Naive B cell (primary cell): Measurements from ENCODE around the gene DENND5B. TPM values are rescaled to one million over a fixed set of nuclear protein-coding genes. Genes with fewer than 3 reads are reported as not detected.
"Not testable (repeated sequence)": the region's sequence is repeated elsewhere in the genome, so short reads cannot be mapped to it uniquely, and the experiment has no call there.

Experiments used
- ATAC-seq, 2 donors: fragments of 150-1000 bp; cut with Tn5 transposase; 2 replicates each; pipeline ENCODE4 v1.10.0; 2021; ENCODE audit warnings: low read depth in 2 of 2, mild to moderate bottlenecking in 2 of 2, moderate library complexity in 2 of 2
- DNase-seq: peaks from one replicate; pipeline ENCODE4 v3.0.0; 2022
- H3K27ac Mint-ChIP-seq, 6 donors: one replicate each; pipeline ENCODE4 v1.8.0; 2020 to 2022; ENCODE audit warnings: mild to moderate bottlenecking in 6 of 6, mixed read lengths in 6 of 6, moderate library complexity in 5 of 6, inconsistent platforms in 2 of 6
- H3K27me3 Mint-ChIP-seq, 3 donors: one replicate each; pipeline ENCODE4 v1.8.0; 2021 to 2022; ENCODE audit warnings: mixed read lengths in 3 of 3, mild to moderate bottlenecking in 1 of 3
- H3K36me3 Mint-ChIP-seq, 2 donors: one replicate each; pipeline ENCODE4 v1.8.0; 2020 to 2022; ENCODE audit warnings: mixed read lengths in 2 of 2, inconsistent platforms in 1 of 2, mild to moderate bottlenecking in 1 of 2
- H3K4me1 Mint-ChIP-seq, 3 donors: one replicate each; pipeline ENCODE4 v1.8.0; 2020 to 2022; ENCODE audit warnings: mixed read lengths in 3 of 3, inconsistent platforms in 1 of 3, mild to moderate bottlenecking in 1 of 3, moderate library complexity in 1 of 3
- H3K4me3 Mint-ChIP-seq, 8 donors: one replicate each; pipeline ENCODE4 v1.8.0; 2020 to 2022; ENCODE audit warnings: mild to moderate bottlenecking in 8 of 8, mixed read lengths in 8 of 8, moderate library complexity in 8 of 8, inconsistent platforms in 2 of 8
- H3K9me3 Mint-ChIP-seq, 7 donors: one replicate each; pipeline ENCODE4 v1.8.0; 2020 to 2022; ENCODE audit warnings: mixed read lengths in 7 of 7, mild to moderate bottlenecking in 5 of 7, inconsistent platforms in 2 of 7, moderate library complexity in 1 of 7
- polyA plus RNA-seq, 6 donors: library from polyadenylated mRNA; unstranded; fragments of 300-500 nt; fragmentation: Illumina TruSeq; gene quantifications; one replicate each; pipeline ENCODE4 v1.2.3, GENCODE V29; 2021; ENCODE audit warnings: low read depth in 6 of 6

The DENND5B gene
- polyA plus RNA-seq, 6 donors from 2014 or later, result 13.4 to 41.8 (median 30.5) TPM

GRCh38 chr12:31567029-31567428, 23.9 kb downstream of the DENND5B start:
- DNase-seq (no peak), ATAC-seq (no peak)
- Mint-ChIP-seq H3K4me3 (peak overlapping the region in 2 of 8 donors; percentile 12 to 14), H3K9me3 (no peaks in the 10 kb centered on the region), H3K27ac (no peak overlapping the region), H3K4me1 (peaks cover 37 to 72% (median 39%) of the 10 kb centered on the region in 3 donors), H3K27me3 (no peaks in the 10 kb centered on the region), H3K36me3 (peaks cover 0 to 5% of the 10 kb centered on the region in 2 donors)

- peak overlapping the region in 1 of 8 donors; percentile 14 for H3K4me3 Mint-ChIP-seq
- H3K27ac Mint-ChIP-seq, result peak overlapping the region in 1 of 6 donors; percentile 6
- peaks cover 0 to 5% of the 10 kb centered on the region in 2 donors for H3K36me3 Mint-ChIP-seq
- no peak for DNase-seq
- H3K9me3 Mint-ChIP-seq, result no peaks in the 10 kb centered on the region
- no peaks in the 10 kb centered on the region for H3K27me3 Mint-ChIP-seq
- no peak for ATAC-seq
- H3K4me1 Mint-ChIP-seq, result peaks cover 37 to 74% (median 39%) of the 10 kb centered on the region in 3 donors
These were observed 24.4 kb downstream of the DENND5B start for GRCh38 chr12:31566547-31566946.

GRCh38 chr12:31562594-31563328, 28.2 kb downstream of the DENND5B start:
- peak overlapping the region in 1 of 6 donors; percentile 33 for H3K27ac Mint-ChIP-seq
- ATAC-seq (no peak), DNase-seq (no peak)
- H3K9me3 Mint-ChIP-seq, result peaks cover 0 to 2% (median 0%) of the 10 kb centered on the region in 7 donors
- peaks cover 43 to 74% (median 44%) of the 10 kb centered on the region in 3 donors for H3K4me1 Mint-ChIP-seq
- peak overlapping the region in 4 of 8 donors; percentile 6 to 36 (median 32) for H3K4me3 Mint-ChIP-seq
- H3K27me3 Mint-ChIP-seq, result no peaks in the 10 kb centered on the region
- H3K36me3 Mint-ChIP-seq, result peaks cover 0 to 5% of the 10 kb centered on the region in 2 donors

GRCh38 chr12:31560516-31560915, 30.4 kb downstream of the DENND5B start:
- Mint-ChIP-seq H3K27me3 (no peaks in the 10 kb centered on the region), H3K9me3 (peaks cover 0 to 5% (median 2%) of the 10 kb centered on the region in 7 donors), H3K4me3 (peak overlapping the region in 1 of 8 donors; percentile 31), H3K27ac (peak overlapping the region in 1 of 6 donors; percentile 10), H3K4me1 (peaks cover 32 to 62% (median 44%) of the 10 kb centered on the region in 3 donors), H3K36me3 (peaks cover 0 to 5% of the 10 kb centered on the region in 2 donors)
- no peak for DNase-seq
- no peak for ATAC-seq

- Mint-ChIP-seq H3K4me1 (peaks cover 26 to 49% (median 40%) of the 10 kb centered on the region in 3 donors), H3K9me3 (peaks cover 4 to 9% (median 6%) of the 10 kb centered on the region in 7 donors), H3K27ac (peak overlapping the region in 1 of 6 donors; percentile 2), H3K27me3 (no peaks in the 10 kb centered on the region), H3K4me3 (no peak overlapping the region), H3K36me3 (peaks cover 0 to 5% of the 10 kb centered on the region in 2 donors)
- DNase-seq, result no peak
- ATAC-seq, result no peak
These were observed 32.4 kb downstream of the DENND5B start for GRCh38 chr12:31558521-31558920.

GRCh38 chr12:31557707-31558106, 33.2 kb downstream of the DENND5B start:
- Mint-ChIP-seq H3K36me3 (peaks cover 0 to 5% of the 10 kb centered on the region in 2 donors), H3K27ac (no peak overlapping the region), H3K4me1 (peaks cover 33 to 44% (median 43%) of the 10 kb centered on the region in 3 donors), H3K4me3 (no peak overlapping the region), H3K9me3 (peaks cover 4 to 14% (median 8%) of the 10 kb centered on the region in 7 donors), H3K27me3 (no peaks in the 10 kb centered on the region)
- no peak for ATAC-seq
- DNase-seq, result no peak

GRCh38 chr12:31555466-31555865, 35.5 kb downstream of the DENND5B start:
- ATAC-seq, H3K27me3 Mint-ChIP-seq, H3K36me3 Mint-ChIP-seq, H3K27ac Mint-ChIP-seq, DNase-seq: not testable (repeated sequence)
- Mint-ChIP-seq H3K4me3 (peak overlapping the region in 1 of 8 donors; percentile 16), H3K4me1 (peaks cover 27 to 38% (median 30%) of the 10 kb centered on the region in 3 donors), H3K9me3 (peaks cover 4 to 20% (median 10%) of the 10 kb centered on the region in 7 donors)

GRCh38 chr12:31550590-31550989, 40.3 kb downstream of the DENND5B start:
- Mint-ChIP-seq H3K9me3 (peaks cover 4 to 15% (median 6%) of the 10 kb centered on the region in 7 donors), H3K4me1 (peaks cover 22 to 35% (median 29%) of the 10 kb centered on the region in 3 donors)
- not testable (repeated sequence) for H3K4me3 Mint-ChIP-seq, DNase-seq, ATAC-seq, H3K27ac Mint-ChIP-seq, H3K36me3 Mint-ChIP-seq, H3K27me3 Mint-ChIP-seq

- Mint-ChIP-seq H3K4me1 (peaks cover 60 to 83% (median 76%) of the 10 kb centered on the region in 3 donors), H3K9me3 (peaks cover 0 to 31% (median 15%) of the 10 kb centered on the region in 7 donors), H3K4me3 (no peak overlapping the region), H3K27me3 (no peaks in the 10 kb centered on the region), H3K27ac (peak overlapping the region in 3 of 6 donors; percentile 24 to 77 (median 63)), H3K36me3 (peaks cover 18 to 40% of the 10 kb centered on the region in 2 donors)
- DNase-seq (no peak), ATAC-seq (no peak)
These were observed 54.3 kb downstream of the DENND5B start for GRCh38 chr12:31536672-31537071.

GRCh38 chr12:31533470-31533869, 57.5 kb downstream of the DENND5B start:
- peaks cover 11 to 17% of the 10 kb centered on the region in 2 donors for H3K36me3 Mint-ChIP-seq
- DNase-seq, result no peak
- H3K27me3 Mint-ChIP-seq, result no peaks in the 10 kb centered on the region
- ATAC-seq, result no peak
- H3K27ac Mint-ChIP-seq, result peak overlapping the region in 2 of 6 donors; percentile 4 to 7
- H3K9me3 Mint-ChIP-seq, result peaks cover 0 to 9% (median 0%) of the 10 kb centered on the region in 7 donors
- H3K4me1 Mint-ChIP-seq, result peaks cover 46 to 61% (median 60%) of the 10 kb centered on the region in 3 donors
- no peak overlapping the region for H3K4me3 Mint-ChIP-seq

GRCh38 chr12:31531893-31532292, 59.0 kb downstream of the DENND5B start:
- H3K27me3 Mint-ChIP-seq, result no peaks in the 10 kb centered on the region

GRCh38 chr12:31528095-31528494, 62.8 kb downstream of the DENND5B start:
- DNase-seq (no peak), ATAC-seq (no peak)
- Mint-ChIP-seq H3K27me3 (no peaks in the 10 kb centered on the region), H3K4me3 (peak overlapping the region in 1 of 8 donors; percentile 1), H3K9me3 (no peaks in the 10 kb centered on the region), H3K4me1 (peaks cover 39 to 60% (median 57%) of the 10 kb centered on the region in 3 donors), H3K27ac (no peak overlapping the region), H3K36me3 (peaks cover 0 to 8% of the 10 kb centered on the region in 2 donors)

More at GRCh38 chr12:31531893-31532292, 59.0 kb downstream of the DENND5B start:
- H3K9me3 Mint-ChIP-seq, result no peaks in the 10 kb centered on the region
- H3K4me3 Mint-ChIP-seq, result peak overlapping the region in 1 of 8 donors; percentile 28
- H3K4me1 Mint-ChIP-seq, result peaks cover 47 to 59% (median 54%) of the 10 kb centered on the region in 3 donors
- H3K36me3 Mint-ChIP-seq, result peaks cover 11 to 13% of the 10 kb centered on the region in 2 donors
- DNase-seq (no peak), ATAC-seq (no peak)
- peak overlapping the region in 5 of 6 donors; percentile 1 to 61 (median 21) for H3K27ac Mint-ChIP-seq

- Mint-ChIP-seq H3K36me3 (peaks cover 0 to 8% of the 10 kb centered on the region in 2 donors), H3K4me3 (peak overlapping the region in 1 of 8 donors; percentile 6), H3K4me1 (peaks cover 34 to 56% (median 52%) of the 10 kb centered on the region in 3 donors), H3K9me3 (no peaks in the 10 kb centered on the region), H3K27me3 (no peaks in the 10 kb centered on the region), H3K27ac (peak overlapping the region in 3 of 6 donors; percentile 2 to 81 (median 20))
- DNase-seq, result no peak
- ATAC-seq, result no peak
These were observed 63.9 kb downstream of the DENND5B start for GRCh38 chr12:31527083-31527482.
